HCT116 (cell line): ENCODE results near the gene HSPB3.

Experiments used
- ATF3 ChIP-seq: IDR thresholded peaks from 2 replicates; pipeline ENCODE4 v1.6.1; 2012
- CTCF ChIP-seq, 3 experiments: fragments of 200-600 bp in 1 of 3; sonication (generic) in 1 of 3; IDR thresholded peaks in 2 of 3; conservative IDR thresholded peaks in 1 of 3; 2 replicates each; pipeline ENCODE4 v1.5.1; 2012 to 2017; ENCODE audit warnings: low read depth in 2 of 3, low read length in 2 of 3, antibody characterized with exemption in 1 of 3, borderline replicate concordance in 1 of 3, control low read depth in 1 of 3, mild to moderate bottlenecking in 1 of 3, mixed read lengths in 1 of 3, mixed run types in 1 of 3, moderate library complexity in 1 of 3; ENCODE audit not compliant: insufficient read depth in 1 of 3
- EZH2phosphoT487 ChIP-seq: fragments of 200-600 bp; IDR thresholded peaks from 2 replicates; pipeline ENCODE4 v1.6.1; 2018; ENCODE audit warnings: antibody characterized with exemption, borderline replicate concordance
- POLR2A ChIP-seq: IDR thresholded peaks from 2 replicates; pipeline ENCODE4 v1.7.0; 2011; ENCODE audit warnings: borderline replicate concordance; ENCODE audit not compliant: insufficient read depth, insufficient read length; ENCODE audit errors: extremely low read depth
- RAD21 ChIP-seq: IDR thresholded peaks from 2 replicates; pipeline ENCODE4 v1.6.1; 2012; ENCODE audit warnings: low read depth, mild to moderate bottlenecking
- TCF7L2 ChIP-seq: IDR thresholded peaks from 2 replicates; pipeline ENCODE4 v1.7.0; 2011; ENCODE audit warnings: borderline replicate concordance, inconsistent platforms; ENCODE audit not compliant: insufficient read depth, insufficient read length; ENCODE audit errors: extremely low read depth
- ZNF274 ChIP-seq: fragments of 200-500 bp; sonication (Bioruptor generic); IDR thresholded peaks from 2 replicates; pipeline ENCODE4 v1.6.1; 2014; ENCODE audit warnings: mild to moderate bottlenecking, low read depth, low read length, inconsistent platforms
- TF ChIP-seq, protein P1 (sequence below): IDR thresholded peaks from 2 replicates; pipeline ENCODE4 v1.6.1; 2011; ENCODE audit warnings: mild to moderate bottlenecking, low read length, moderate library complexity; ENCODE audit not compliant: insufficient replicate concordance; ENCODE audit errors: extremely low read depth

GRCh38 chr5:54458221-54458620 is 2.7 kb downstream of the HSPB3 start:
- TF ChIP-seq CTCF (IDR thresholded peaks at IDR 0.05 in 2 of 3, conservative IDR thresholded peaks at IDR 0.05 in 1 of 3; ENCODE audit: borderline replicate concordance in 1 of 3, insufficient read depth in 1 of 3, low read depth in 2 of 3, low read length in 2 of 3) = no peak
- TF ChIP-seq TCF7L2 = no peak
- no peak for TF ChIP-seq RAD21
- no peak for TF ChIP-seq EZH2phosphoT487
- TF ChIP-seq POLR2A = no peak
- TF ChIP-seq, protein P1, sequence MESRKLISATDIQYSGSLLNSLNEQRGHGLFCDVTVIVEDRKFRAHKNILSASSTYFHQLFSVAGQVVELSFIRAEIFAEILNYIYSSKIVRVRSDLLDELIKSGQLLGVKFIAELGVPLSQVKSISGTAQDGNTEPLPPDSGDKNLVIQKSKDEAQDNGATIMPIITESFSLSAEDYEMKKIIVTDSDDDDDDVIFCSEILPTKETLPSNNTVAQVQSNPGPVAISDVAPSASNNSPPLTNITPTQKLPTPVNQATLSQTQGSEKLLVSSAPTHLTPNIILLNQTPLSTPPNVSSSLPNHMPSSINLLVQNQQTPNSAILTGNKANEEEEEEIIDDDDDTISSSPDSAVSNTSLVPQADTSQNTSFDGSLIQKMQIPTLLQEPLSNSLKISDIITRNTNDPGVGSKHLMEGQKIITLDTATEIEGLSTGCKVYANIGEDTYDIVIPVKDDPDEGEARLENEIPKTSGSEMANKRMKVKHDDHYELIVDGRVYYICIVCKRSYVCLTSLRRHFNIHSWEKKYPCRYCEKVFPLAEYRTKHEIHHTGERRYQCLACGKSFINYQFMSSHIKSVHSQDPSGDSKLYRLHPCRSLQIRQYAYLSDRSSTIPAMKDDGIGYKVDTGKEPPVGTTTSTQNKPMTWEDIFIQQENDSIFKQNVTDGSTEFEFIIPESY = no peak
- no peak for TF ChIP-seq ZNF274
- TF ChIP-seq ATF3 = no peak
